GM19043 (cell line): ENCODE data around the gene MS4A18.
"Not testable (repeated sequence)": the region's sequence is repeated elsewhere in the genome, so short reads cannot be mapped to it uniquely, and the experiment has no call there.

Source experiments
- ATAC-seq: cut with Tn5 transposase; IDR thresholded peaks from one replicate; pipeline ENCODE4 v1.9.1; 2021; ENCODE audit warnings: low read depth; ENCODE audit not compliant: unreplicated experiment

Gene MS4A18

GRCh38 chr11:60724420-60724819, at the start of gene MS4A18:
TSS of gene MS4A18 (plus strand) at chr11:60724720.
- no peak for ATAC-seq

GRCh38 chr11:60678231-60678630, 46.3 kb upstream of the MS4A18 start:
- ATAC-seq = not testable (repeated sequence)

- no peak for ATAC-seq
Observed at GRCh38 chr11:60679879-60680278, 44.6 kb upstream of the MS4A18 start.

DNA sequence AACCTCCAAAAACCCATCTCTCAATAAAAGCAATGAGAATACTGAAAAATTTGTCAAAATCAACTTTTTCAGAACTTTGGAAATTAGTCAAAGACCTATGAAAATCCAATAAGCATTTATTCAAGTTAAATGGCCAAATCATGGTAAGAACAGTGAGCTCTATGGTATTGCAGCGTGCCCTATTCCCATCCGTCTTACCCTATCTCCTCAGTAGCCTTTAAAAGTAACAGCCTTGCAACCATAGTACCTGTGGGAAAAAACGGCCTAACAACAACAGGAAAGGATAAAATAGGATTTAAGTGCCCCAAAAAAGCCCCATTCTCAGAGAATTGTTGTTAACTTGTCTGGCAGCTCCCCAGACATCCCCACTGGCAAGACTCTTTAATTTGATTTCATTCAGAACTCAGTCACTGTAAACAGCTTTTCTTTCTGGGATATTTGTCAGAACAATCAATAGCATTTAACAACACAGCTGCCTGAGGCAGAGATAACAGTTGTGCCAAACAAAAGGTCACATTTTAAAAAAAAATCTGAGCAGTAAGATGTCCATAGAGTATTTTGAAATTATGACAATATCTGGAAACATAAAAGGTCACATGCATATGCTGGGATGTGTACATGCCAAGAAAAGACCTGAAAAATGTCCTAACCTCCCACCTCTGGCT, 43.9 kb upstream of the MS4A18 start:
- ATAC-seq = no peak

- ATAC-seq = not testable (repeated sequence)
Observed at GRCh38 chr11:60684541-60684848, 40.0 kb upstream of the MS4A18 start.

- no peak for ATAC-seq
Observed at GRCh38 chr11:60691661-60692060, 32.9 kb upstream of the MS4A18 start.

DNA sequence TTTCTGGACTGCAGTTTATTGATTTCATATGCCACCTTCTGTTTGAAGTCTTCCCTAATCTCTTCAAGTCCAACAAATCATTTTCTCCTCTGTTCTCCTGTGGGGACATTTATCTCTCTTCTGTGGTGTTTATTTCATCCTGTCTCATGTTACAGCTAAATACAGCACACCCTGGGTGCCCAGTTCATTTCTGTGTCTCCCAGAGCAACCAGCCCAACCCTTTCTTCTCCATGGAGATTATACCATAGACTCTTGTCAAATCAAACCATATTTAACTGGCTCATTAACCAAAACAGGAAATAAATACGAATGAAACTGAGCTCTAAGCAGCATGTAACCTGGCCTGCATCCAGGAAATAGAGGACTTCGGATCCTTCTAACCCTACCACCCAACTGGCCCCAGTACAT, 25.2 kb upstream of the MS4A18 start, which contains the start of gene MS4A8:
Gene MS4A8, plus strand, starts transcription at position 329 of the 408 bp plus-strand sequence. CDS start 1,249 bp downstream, outside the sequence.
- no peak for ATAC-seq

DNA sequence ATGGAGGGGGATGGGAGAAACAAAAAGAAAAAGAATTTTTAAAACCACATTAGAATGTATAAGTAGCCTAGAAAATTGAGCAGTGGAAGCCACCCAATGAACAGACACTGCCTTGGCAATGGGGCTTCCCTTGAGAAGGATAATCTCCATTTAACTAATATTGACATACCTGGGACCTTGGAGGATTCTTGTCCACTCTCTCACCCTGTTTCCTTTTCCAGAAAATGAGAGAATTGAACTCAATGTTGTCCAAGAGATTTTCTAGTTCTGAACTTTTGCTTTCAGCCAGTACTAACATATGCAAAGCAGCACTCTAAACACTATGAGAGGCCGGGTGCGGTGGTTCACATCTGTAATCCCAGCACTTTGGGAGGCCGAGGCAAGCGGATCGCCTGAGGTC, 24.6 kb upstream of the MS4A18 start:
- ATAC-seq = no peak

DNA sequence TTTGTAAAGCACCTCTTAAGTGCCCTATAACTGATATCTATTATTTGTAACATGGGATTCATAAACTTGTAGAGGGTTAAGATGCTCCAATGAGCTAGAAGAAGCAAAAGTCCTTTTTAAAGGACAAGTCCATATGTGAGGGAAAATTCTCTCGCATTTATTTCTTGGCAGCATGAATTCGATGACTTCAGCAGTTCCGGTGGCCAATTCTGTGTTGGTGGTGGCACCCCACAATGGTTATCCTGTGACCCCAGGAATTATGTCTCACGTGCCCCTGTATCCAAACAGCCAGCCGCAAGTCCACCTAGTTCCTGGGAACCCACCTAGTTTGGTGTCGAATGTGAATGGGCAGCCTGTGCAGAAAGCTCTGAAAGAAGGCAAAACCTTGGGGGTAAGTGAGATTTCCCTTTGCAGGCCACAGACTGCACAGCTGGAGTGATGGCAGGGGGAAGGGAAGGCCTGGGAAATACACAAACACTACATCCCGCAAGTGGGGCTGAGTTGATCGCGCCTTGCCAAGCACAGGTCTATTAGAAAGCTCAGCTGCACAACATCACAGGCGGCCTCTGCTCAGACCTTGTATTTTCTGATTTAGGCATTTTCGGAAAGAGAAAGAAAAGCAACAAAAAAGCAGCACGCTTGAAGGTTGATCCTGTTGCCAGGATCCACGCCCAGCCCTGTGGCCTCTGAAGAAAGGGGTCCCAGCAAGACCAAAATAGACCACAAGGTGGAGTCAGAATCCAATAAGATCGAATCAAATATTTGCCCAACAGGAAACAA, 23.6 kb upstream of the MS4A18 start:
- ATAC-seq = no peak

DNA sequence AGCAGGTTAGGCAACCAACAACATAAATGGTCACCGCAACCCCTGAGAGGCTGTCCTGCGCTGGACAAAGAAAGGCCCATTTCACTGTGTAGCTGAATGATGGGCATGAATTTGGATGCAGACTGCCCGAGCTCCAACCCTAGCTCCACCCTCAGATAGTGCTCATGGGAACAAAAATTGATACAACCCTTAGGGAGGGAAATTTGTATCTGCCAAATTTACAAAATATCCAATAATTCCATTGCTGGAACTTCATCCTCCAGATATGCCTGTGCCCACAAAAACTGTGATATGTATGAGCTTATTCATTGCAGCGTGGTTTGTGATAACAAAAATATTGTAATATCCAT, 23.1 kb upstream of the MS4A18 start:
- ATAC-seq = no peak

DNA sequence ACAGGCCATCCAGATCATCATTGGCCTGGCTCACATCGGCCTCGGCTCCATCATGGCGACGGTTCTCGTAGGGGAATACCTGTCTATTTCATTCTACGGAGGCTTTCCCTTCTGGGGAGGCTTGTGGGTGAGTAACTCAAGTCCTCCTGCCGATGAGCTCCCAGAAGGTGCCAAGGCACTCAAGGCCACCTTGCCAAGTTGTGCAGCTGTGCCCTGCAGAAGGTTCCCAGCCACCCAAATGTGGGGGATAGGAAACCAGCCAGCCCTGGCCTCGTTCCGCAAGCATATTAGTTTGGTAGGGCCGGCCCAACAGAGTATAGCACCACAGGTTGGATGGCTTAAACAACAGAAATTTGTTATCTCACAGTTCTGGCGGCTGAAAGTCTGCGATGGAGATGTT, 21.1 kb upstream of the MS4A18 start:
- ATAC-seq = no peak

GRCh38 chr11:60705895-60706294, 18.6 kb upstream of the MS4A18 start:
- no peak for ATAC-seq

DNA sequence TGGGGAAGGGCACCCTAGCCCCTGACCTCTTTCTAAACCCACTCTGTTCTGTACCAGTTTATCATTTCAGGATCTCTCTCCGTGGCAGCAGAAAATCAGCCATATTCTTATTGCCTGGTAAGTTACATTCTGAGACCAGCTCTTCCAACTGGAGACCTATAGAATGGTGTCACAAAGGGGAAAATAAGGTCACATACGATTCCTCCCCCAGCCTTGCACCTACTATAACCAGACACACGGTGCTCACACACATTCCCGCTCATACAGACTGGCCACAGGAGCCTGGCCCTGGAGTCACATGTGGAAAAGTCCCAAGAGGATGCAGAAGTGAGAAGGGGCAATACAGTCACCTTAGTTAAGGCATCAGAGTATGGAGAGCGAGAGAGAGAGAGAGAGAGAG, 17.6 kb upstream of the MS4A18 start:
- no peak for ATAC-seq

DNA sequence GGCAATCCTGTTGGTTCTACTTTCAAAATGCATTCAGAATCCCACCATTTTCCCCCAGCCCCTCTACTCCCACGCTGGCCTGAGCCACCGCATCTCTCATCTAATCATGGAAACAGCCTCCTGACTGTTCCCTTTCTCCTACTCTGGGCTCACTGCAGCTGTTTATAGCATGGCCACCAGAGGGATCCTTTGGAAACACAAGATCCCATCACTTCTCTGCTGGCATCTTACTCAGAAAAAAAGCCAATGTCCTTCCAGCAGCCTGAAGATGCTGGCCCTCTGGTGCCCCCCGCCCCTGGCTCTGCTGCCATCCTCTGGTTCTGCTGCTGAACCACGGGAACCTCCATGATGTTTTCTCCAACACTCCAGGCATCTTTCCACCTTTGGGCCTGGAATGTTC, 14.0 kb upstream of the MS4A18 start:
- ATAC-seq = no peak

- no peak for ATAC-seq
Observed at GRCh38 chr11:60711276-60711675, 13.2 kb upstream of the MS4A18 start.

GRCh38 chr11:60713423-60713822, 11.1 kb upstream of the MS4A18 start:
- ATAC-seq = not testable (repeated sequence)

DNA sequence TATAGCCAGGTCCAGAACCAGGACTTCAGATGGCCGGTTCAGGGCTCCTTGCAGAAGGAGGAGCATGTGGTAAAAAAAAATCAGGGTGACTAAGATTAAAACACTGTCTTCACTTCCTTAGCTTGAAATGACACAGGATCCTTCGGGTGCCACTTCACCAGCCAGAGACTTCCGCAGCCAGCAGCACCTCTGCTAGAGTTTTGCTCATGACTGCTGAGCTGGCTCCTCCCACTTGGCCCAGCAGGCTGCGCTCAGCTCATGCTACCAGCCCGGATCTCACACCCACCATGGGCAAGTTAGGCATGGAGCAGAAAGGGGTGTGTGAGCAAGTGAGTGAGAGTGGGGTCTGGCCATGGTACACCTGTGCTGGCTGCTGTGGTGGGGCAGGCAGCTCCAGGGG, 6.6 kb upstream of the MS4A18 start:
- ATAC-seq = no peak

- ATAC-seq = no peak
Observed at GRCh38 chr11:60718524-60719316, 5.8 kb upstream of the MS4A18 start.

GRCh38 chr11:60719391-60719790, 5.1 kb upstream of the MS4A18 start:
- ATAC-seq = no peak

GRCh38 chr11:60720460-60720859, 4.1 kb upstream of the MS4A18 start:
- no peak for ATAC-seq

GRCh38 chr11:60725592-60725991, 1.1 kb downstream of the MS4A18 start:
- ATAC-seq = no peak

DNA sequence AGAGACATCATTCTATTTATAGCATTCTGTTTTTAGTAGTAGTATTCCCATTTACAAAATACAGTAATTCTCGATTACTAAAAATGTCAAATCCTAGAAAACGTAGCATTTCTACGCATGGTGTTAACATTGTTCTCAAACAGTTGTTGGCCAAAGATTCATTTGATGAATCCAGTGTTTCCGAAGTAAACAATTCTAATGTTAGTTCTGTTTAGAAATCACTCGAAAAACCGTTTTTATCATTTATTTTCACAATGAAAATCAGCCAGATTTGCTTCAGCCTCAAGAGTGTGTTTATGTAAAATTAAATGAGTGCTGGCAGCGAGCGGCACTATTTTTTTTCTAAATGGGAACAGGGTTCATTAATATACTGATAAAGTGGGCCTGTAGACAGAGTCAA, 7.1 kb downstream of the MS4A18 start:
- no peak for ATAC-seq
